GM21515 (cell line): Measurements from ENCODE around the gene SGCA.

ENCODE experiments used
- ATAC-seq: cut with Tn5 transposase; IDR thresholded peaks from one replicate; pipeline ENCODE4 v1.9.1; 2021; ENCODE audit not compliant: unreplicated experiment

SGCA gene

DNA sequence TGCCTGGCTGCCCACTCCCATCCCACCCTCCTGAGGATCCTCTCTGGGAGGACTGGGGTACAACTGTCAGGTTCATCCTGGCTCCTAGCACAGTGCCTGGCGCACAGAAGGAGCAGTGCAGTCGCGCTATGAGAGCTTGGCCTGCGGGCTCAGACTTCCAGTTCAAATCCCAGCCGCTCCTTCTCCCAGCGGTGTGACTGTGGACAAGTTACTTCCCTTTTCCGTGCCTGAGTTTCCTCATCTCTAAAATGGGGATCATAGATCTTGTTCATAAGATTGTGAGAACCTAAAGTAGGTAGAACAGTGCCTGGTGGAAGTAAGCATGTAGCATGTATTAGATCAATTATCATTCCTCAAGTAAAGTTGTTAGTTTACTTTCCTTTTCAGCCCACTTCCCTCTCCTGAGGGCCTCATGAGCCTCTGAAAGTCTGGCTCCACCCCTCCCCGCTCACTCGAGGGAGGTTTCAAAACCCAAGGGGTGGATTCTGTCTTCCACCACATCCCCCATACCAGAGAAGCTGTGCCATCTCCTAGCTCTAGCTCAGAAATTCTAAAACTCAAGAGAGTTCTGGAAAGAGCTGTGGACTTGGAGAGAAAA is 55.6 kb downstream of the SGCA start:
- no peak for ATAC-seq

GRCh38 chr17:50221864-50222545 is 56.2 kb downstream of the SGCA start:
- ATAC-seq: no peak

DNA sequence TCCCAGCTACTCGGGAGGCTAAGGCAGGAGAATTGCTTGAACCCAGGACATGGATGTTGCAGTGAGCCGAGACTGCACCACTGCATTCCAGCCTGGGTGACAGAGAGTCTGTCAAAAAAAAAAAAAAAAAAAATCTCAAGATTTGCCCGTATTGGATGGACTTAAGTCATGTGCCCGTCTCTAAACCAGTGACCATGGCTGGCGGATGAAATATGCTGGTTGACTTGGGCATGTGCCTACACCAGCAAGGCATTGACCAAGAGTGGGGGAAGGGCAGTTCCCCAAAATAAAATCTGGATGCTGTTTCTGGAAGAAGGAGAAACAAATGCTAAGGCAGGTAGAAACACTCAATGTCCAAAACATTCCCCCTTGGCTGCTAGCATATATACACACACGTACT is 57.1 kb downstream of the SGCA start:
- no peak for ATAC-seq
